GM19467 (cell line): ENCODE data around the gene AKAP11.

Source experiments
- ATAC-seq: cut with Tn5 transposase; IDR thresholded peaks from one replicate; pipeline ENCODE4 v1.9.1; 2021; ENCODE audit warnings: mild to moderate bottlenecking, moderate library complexity; ENCODE audit not compliant: unreplicated experiment

AKAP11 gene

DNA sequence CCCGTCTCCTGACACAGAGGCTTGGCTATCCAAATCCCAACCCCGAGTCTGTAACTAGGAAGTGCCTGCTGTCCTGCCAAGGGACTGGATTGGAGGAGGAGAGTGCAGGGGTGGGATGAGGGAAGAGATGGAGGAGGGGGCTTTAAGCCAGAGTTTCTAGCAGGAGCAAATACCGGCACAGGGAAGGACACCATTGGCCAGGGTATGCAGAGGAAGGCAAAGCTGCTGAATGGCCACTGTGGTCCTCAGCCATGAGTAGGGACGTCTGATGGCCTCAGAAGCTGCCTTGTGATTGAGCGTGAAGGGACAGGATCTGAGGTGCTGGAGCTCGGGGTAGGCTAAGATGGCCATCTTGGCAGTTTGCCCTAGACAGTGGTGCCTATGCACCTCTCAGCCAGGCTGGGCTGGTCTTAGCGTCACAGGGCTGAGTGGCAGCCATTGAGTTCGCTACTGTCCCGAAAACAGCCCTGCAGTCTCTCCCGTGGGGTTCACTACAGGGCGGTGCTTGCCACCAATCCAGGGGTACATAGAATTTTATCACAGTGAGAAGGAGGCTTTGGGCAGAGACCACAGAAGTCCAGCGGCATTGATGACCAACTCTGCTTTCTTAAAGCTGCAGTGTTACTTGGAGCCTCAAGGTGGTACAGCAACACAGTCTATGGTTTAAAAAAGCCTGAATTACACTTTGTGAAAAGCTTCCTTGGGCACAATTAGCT is 61.8 kb downstream of the AKAP11 start:
- ATAC-seq = no peak

DNA sequence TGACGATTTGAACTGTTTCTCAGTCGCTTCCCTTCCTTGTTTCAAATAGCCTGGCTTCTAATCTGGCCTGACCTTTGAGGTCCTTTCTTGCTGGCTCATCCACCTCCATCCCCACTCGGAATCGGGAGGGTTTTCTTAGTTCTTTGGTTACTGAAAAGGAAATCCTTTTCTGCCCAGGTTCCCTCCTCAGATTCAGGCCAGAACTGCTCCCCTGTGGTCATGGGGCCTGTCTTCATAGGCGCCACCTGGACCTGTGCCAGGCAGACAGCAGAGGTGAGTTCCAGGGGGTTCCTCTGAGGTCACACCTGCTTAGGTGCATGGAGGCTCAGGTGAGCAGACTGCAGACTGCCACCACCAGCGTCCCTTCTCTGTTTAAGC is 62.4 kb downstream of the AKAP11 start:
- no peak for ATAC-seq

DNA sequence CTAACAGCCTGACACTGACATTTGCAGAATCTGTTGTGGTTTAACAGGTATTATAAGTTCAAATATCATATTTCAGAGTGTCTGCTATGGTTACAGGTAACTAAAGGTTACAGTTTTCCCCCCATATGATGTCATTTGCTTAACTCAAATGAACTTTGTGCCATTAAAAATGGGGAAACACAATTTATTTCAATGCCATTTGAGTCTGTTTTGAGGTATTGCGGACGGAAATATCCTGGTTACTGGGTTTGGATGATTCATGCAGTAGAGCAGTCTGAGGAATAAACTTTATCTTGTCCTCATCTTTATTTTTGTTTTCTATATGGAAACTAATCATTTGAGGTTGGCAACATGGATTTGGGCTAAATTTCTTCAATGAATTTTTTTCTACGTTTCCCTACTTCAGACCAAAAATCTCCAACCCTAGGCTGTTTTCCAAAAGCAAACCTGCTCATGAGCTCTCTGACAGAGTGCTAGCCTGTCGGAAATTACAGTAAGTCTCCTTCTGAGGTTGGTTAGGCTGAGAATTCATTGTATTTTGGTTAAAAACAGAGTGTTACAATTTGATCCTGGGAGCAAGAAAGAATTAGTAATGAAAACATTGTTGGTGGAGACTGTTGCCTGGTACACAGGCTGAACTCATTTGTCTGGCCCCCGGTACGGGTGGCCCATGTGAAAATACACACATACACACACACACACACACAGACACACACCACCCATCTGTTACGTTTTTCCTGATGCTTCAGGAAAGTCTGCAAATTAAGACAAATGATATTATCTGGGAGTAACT is 66.1 kb downstream of the AKAP11 start:
- ATAC-seq = no peak

DNA sequence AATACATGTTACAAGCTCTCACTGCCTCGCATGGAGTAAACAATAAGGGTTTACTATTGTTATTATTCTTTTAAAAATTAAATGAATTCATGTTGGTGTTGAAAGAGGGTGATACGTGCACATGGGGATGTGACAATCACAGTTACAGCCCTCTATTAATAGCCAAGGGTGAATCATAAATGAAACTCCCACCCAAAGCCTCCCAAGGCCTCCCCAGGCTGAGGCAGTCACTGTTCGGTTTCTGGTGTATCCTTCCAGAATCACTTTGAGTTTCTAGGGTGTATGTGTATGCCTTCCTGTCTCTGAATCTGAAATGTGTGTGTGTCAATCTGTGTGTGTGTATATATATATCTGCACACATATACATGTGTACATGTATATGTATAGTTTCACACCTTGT is 73.4 kb downstream of the AKAP11 start:
- ATAC-seq = no peak

DNA sequence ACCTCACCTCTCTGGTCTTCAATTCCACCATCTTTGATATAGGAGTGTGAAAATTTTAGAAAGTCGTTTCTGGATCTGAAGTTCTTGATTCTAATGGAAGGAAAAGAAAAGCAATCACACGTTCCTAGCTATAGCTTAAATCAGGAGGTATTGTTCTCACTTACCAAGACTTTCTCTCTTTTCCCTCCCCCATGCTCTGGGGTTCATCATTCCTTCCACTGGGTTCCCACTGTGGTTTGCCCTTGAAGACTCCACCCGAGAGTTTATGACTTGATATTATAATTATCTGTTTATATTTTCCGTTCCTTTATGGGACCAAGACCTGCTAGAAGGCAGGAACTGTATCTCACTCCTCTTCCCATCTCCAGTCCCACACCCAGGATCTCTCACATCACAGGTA is 76.6 kb downstream of the AKAP11 start:
- ATAC-seq = no peak

DNA sequence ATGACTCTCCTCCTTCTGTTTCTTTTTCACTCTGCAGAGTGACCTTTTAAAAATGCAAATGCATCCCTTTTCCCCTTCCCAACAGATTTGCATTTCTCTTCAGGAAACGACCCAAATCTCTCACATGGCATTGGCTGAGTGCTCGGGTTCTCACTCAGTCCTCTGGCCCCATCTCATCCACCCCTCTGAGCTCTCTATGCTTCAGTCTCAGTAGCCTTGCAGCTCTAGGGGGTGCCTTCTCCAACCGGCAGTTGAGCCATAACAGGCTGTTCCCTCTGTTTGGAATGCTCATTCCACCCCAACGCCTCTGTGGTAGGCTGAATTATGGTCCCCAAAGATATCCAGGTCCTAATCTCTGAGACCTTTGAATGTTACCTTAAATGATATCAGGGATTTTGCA is 78.2 kb downstream of the AKAP11 start:
- ATAC-seq = no peak

DNA sequence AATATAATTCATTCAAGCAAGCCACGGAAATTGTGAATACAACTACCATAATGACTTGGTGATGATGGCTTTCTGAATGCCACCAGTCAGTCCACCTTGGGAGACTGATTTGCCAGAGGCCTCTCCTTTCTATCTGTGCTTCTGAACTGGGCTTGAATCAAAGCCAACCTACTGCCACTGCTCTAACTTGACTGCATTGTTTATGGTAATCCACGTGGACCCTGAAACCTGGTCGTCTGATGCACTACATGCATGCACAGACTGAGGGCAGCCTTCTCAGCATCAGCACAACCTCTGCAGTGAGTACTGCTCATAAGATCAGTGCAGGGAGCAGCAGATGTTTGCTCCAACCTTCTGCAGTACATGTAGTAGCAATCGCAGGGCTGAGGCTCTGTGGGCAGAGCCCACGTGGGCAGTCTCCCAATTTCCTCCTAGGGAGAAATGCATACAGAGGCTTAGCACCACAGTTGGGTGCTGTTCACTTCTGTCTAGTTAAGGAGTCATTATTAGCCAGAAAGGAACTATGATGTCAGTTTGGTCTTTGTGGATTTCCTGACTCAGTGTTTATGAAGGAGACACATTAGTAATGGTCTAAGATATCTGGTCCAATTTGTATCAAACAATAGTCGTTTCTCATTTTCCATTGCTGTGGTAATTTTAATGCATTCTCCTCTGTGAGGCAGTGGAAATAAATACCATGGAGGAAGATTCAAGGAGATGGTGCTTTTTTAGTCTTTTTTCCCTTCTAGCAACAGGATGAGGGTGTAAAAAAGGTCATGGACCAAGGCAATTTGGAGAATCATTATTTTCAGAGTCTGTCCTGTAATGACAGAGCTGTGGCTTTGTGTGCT is 82.5 kb downstream of the AKAP11 start:
- peak; percentile 72 for ATAC-seq

DNA sequence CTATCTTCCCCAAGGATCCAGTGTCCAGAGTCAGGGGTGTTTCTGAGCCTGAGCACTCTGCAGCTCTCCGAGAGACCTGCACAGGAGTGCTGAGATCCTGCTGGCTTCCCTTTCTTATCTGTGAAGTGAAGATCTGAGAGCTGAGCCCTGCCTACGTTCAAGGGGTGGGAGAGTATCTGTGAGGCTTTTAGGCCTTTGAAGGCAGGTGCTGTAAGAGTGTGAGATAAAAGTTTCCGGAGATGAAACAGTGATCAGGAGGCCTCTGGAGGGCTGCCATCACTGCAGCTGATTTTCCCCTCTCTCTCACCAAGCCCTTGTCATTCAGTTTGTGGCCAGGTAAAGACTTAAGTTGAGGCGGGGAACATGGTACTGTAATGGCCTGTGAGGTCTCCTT is 83.1 kb downstream of the AKAP11 start:
- no peak for ATAC-seq

DNA sequence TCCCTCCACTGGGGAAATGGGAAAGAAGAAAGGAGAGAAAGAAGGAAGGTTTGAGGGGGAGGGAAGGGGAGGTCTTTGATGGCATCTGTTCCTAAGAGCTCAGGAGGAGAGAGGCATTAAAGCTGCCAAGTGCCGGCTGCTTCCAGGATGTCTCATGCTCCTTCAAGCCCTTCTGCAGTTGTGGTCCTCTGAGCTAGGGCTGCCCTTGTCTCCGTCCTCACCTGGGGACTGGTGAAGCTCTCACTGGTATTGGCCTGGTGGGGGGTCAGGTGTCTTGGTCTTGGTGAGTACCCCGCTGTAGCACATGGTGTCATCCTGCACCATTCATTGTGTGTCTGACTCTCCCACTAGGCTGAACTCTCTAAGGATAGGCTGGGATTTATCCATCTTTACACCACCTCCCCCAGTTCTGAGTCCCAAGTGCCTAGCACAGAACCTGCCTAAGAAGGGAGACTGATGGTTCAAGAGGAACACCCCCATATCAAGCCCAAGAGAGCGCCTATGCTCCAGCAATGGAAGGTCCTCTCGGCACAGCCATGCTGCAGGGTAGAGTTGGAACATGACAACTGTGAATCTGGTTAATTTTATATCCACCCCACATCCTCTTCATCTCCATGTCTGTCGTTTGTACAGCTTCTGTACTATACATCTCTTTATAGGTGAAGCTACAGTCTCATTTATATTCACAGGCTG is 83.7 kb downstream of the AKAP11 start:
- ATAC-seq = no peak

DNA sequence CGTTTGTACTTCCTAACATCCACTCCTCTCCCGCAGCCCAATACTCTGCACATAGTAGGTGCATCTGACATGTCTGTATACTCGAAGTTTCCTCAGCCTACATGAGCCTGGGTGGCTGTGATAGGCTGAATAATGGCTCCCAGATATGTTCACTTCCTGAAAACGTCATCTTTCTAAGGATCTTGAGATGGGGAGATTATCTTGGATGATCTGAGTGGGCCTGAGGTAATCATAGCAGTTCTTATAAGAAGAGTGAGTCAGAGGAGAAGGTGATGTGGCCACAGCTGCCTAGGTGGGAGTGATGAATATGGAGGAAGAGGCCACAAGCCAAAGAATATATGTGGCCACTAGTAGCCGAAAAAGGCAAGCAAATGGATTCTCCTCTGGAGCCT is 84.2 kb downstream of the AKAP11 start:
- no peak for ATAC-seq

DNA sequence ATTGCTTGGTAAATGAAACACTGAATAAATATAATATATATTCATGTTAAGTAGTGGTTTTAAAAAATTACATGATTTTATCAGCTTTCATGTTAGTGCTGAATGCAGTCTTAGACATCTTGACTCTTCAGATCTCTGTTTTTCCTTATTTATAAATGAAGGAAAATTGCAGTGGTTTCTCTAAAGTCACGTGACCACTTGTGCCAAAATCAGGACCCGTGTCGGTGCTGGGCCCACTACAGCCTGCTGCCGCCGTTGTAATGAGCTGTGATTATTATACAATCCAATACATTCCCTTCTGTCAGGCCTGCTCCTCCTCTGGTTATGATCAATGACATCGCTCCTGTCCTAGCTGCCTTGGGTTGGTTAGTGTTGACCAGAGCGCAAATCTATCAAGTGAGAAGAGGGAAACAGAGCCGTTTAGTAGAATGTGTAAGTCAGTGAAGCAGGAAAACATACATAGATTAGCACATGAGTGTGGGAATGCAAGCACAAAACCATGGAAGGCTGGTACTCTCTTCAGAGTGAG is 88.2 kb downstream of the AKAP11 start:
- no peak for ATAC-seq

DNA sequence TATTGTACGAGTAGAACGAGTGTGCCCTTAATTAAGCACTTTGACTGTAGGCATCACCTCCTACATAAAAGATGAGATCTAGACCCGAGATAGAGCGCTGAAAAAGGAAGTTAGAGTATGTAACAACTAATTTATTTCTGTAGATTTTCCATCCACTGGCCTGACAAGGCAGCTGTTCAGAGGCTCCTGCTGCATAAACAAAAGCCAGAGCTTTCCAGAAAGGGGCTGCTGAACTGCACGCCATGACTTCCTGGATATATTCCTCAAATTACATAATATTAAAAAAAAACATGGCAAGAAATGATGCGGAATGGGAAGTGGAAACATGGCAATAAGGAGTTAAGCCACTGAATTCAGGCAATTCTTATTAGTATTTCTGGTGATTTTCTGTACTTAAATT is 89.7 kb downstream of the AKAP11 start:
- no peak for ATAC-seq

DNA sequence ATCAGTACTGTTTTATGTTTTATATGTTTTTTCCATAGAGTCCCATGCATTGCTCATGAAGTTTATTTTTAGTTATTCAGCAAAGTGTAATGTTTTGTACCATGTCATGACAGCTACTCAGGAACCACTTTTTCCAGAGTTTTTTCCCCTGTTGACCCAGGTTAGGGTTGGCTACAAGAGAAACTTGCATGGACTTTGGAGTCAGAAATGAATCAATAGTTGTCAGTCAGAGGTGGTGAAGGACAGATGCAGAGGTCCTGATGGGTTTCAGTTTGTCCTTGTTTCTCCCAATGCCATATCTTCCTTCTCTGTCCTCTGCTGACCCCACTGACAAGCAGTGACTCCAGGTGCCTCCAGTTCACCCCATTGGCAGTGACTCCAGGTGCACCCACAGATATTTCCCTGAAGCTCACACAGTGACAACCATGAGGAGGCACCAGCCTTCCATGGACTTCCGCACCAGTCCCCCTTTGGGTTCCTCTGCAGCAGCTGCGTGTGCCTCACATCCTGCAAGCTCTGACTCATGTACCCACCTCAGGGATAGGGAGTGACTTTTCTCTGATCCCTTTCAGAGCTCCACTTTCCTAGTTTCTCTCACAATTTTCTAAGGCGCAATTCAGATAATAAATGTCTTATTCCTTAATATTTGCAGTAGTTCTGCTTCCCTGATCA is 92.1 kb downstream of the AKAP11 start:
- ATAC-seq = no peak

DNA sequence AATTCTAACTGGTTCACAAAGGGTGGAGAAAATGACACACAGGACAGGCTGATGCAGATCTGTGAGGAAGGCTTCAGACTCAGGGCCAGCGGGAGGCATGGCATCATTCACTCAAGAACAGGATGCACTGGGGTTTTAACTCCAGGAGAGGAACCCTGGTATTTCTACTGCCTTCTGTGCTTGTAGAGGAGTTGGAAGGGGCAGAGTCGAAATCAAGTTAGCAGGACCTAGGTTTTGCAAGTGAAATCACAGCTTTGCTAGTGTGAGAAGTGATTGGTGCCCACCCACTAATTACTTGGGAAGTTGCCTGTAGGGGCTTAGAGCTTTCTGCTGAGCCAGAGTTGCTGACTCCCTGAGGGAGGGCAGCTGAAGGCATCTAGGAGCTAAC is 92.7 kb downstream of the AKAP11 start:
- no peak for ATAC-seq

DNA sequence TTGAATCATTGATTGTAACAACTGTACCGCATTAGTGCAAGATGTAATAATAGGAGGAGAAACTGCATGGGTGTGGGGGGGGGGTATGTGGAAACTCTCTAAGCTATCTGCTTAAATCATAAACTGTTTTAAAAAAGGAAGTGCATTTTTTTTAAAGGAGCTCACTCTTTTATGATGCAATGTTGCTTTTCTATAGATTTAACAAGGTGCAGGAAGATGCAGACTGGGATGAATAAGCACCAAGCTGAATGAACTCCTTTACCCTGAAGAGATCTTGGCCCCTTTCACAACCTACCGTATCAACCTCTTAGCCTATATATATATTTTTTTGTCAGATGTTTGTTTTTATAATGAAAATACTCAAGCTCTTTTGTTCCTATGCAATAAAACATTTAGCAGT is 95.9 kb downstream of the AKAP11 start:
- ATAC-seq = no peak

DNA sequence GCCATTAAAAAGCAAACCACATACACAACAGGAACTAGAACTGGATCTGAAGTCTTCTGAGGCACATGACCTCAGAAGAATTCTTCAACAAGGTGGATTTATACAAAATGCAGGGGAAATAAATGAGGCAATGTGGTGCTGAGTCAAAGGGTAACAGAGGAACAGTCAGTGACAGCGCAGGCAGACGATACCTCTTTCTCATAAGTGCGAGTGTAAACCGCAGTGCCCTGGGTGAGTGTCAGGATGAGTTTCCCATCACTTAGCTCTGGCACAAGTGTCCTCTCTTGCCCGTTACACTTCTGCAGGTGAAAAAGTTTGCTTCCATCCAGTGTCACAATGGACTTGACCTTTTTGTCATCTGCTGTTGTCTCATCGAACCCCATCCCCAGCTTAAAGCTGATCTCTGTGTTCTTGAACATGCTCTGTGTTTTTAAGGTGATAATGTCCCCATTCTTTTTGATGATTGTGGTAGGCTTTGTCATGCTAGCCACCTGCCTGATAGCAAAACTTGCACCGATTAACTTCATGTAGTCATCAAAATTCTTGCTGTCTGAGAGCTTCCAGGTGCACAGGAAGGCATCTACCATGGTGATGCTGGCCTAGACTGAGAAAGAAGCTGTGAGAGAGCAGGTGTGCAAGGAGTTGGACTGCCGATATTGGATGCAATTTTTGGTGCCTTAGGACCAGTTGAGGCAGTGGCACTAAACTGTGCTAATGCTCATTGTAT is 97.3 kb downstream of the AKAP11 start:
- ATAC-seq = no peak

DNA sequence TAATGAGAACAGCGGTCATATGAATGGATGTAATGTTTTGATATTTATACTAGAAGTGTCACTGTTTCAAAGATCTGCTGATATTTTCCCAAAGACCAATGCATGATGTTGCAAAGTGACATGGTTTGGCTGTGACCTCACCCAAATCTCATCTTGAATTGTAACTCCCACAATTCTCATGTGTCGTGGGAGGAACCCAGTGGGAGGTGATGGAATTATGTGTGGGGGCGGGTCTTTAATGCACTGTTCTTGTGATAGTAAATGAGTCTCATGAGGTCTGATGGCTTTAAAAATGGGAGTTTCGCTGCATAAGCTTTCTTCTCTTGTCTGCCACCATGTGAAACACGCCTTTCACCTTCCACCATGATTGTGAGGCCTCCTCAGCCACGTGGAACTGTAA is 98.3 kb downstream of the AKAP11 start:
- no peak for ATAC-seq
